NCI-H748 (cell line): Measurements from ENCODE around the gene FCN1.
A peak's percentile ranks its signal among the peaks of the same experiment; 100 is the strongest.

Experiments
- DNase-seq: peaks from one replicate; lab custom pipeline; 2025; ENCODE audit not compliant: unreplicated experiment; lab: John Stamatoyannopoulos, UW

FCN1 gene

GRCh38 chr9:134880484-134881312 lies 37.0 kb downstream of the FCN1 start, which contains the start of gene FCN2:
FCN2 (plus strand) TSS chr9:134880810; CDS start chr9:134880822, 12 bp downstream.
- no peak for DNase-seq

GRCh38 chr9:134879664-134880483 lies 37.8 kb downstream of the FCN1 start:
- no peak for DNase-seq

GRCh38 chr9:134877541-134877940 lies 40.2 kb downstream of the FCN1 start:
- DNase-seq, result no peak

GRCh38 chr9:134875371-134875770 lies 42.3 kb downstream of the FCN1 start:
- DNase-seq, result no peak

- peak; percentile 7 for DNase-seq
Measured at GRCh38 chr9:134872482-134873231, 45.1 kb downstream of the FCN1 start.

- no peak for DNase-seq
Measured at GRCh38 chr9:134871697-134872340, 45.9 kb downstream of the FCN1 start.

GRCh38 chr9:134870746-134871662 lies 46.7 kb downstream of the FCN1 start:
- no peak for DNase-seq

- no peak for DNase-seq
Measured at GRCh38 chr9:134870301-134870694, 47.4 kb downstream of the FCN1 start.

- no peak for DNase-seq
Measured at GRCh38 chr9:134869554-134870300, 48.0 kb downstream of the FCN1 start.

- DNase-seq, result no peak
Measured at GRCh38 chr9:134868751-134869553, 48.8 kb downstream of the FCN1 start.

- DNase-seq, result no peak
Measured at GRCh38 chr9:134867917-134868750, 49.6 kb downstream of the FCN1 start.

GRCh38 chr9:134864821-134865190 lies 52.9 kb downstream of the FCN1 start:
- DNase-seq, result no peak

- no peak for DNase-seq
Measured at GRCh38 chr9:134863941-134864820, 53.5 kb downstream of the FCN1 start.

- DNase-seq, result no peak
Measured at GRCh38 chr9:134863306-134863902, 54.3 kb downstream of the FCN1 start.

GRCh38 chr9:134861595-134862334 lies 55.9 kb downstream of the FCN1 start:
- no peak for DNase-seq
